Activated CD4-positive, alpha-beta T cell treated with anti-CD3 and anti-CD28 coated beads for 24 hours (primary cell): ENCODE measurements around the gene IL36A.

ENCODE experiments used
- DNase-seq, 2 donors: peaks; one replicate each; pipeline ENCODE4 v3.0.0-alpha.2; 2020; ENCODE audit warnings: low read depth in 2 of 2

IL36A gene

GRCh38 chr2:113007250-113007649, 2.0 kb downstream of the IL36A start:
- no peak for DNase-seq

- no peak for DNase-seq
These were observed 4.4 kb downstream of the IL36A start for GRCh38 chr2:113009622-113010021.

- no peak for DNase-seq
These were observed 4.8 kb downstream of the IL36A start for GRCh38 chr2:113010088-113010487.

- no peak for DNase-seq
These were observed 5.8 kb downstream of the IL36A start for GRCh38 chr2:113011108-113011507.

- no peak for DNase-seq
These were observed 7.4 kb downstream of the IL36A start for GRCh38 chr2:113012436-113013335.

GRCh38 chr2:113013336-113013661, 8.0 kb downstream of the IL36A start:
- DNase-seq: no peak

- no peak for DNase-seq
These were observed 8.8 kb downstream of the IL36A start for GRCh38 chr2:113014067-113014466.

GRCh38 chr2:113015042-113015441, 9.8 kb downstream of the IL36A start:
- no peak for DNase-seq

- no peak for DNase-seq
These were observed 10.4 kb downstream of the IL36A start for GRCh38 chr2:113015655-113016054.

- no peak for DNase-seq
These were observed 13.2 kb downstream of the IL36A start for GRCh38 chr2:113018509-113018908.

- no peak for DNase-seq
These were observed 16.1 kb downstream of the IL36A start for GRCh38 chr2:113021312-113021711.

- DNase-seq: no peak
These were observed 19.5 kb downstream of the IL36A start for GRCh38 chr2:113024764-113025163.

GRCh38 chr2:113025737-113026136, 20.5 kb downstream of the IL36A start:
- DNase-seq: no peak

GRCh38 chr2:113027691-113028090, 22.4 kb downstream of the IL36A start:
- no peak for DNase-seq

GRCh38 chr2:113028112-113028511, 22.9 kb downstream of the IL36A start:
- DNase-seq: no peak

GRCh38 chr2:113032737-113033136, 27.5 kb downstream of the IL36A start:
- no peak for DNase-seq

- DNase-seq: no peak
These were observed 28.8 kb downstream of the IL36A start for GRCh38 chr2:113034016-113034415.

GRCh38 chr2:113036763-113037162, 31.5 kb downstream of the IL36A start:
- no peak for DNase-seq

GRCh38 chr2:113038291-113038690, 33.0 kb downstream of the IL36A start:
- no peak for DNase-seq

- DNase-seq: no peak
These were observed 33.9 kb downstream of the IL36A start for GRCh38 chr2:113039158-113039557.

- no peak for DNase-seq
These were observed 34.5 kb downstream of the IL36A start for GRCh38 chr2:113039719-113040118.

- DNase-seq: no peak
These were observed 36.6 kb downstream of the IL36A start for GRCh38 chr2:113041871-113042270.

GRCh38 chr2:113046465-113046864, 41.2 kb downstream of the IL36A start:
- DNase-seq: no peak
